ENCODE data around the gene EPGN. TPM values are rescaled to one million over a fixed set of nuclear protein-coding genes. Genes with fewer than 3 reads are reported as not detected.

EPGN gene
- total RNA-seq, 4 donors from 2014 or later: not detected

DNA sequence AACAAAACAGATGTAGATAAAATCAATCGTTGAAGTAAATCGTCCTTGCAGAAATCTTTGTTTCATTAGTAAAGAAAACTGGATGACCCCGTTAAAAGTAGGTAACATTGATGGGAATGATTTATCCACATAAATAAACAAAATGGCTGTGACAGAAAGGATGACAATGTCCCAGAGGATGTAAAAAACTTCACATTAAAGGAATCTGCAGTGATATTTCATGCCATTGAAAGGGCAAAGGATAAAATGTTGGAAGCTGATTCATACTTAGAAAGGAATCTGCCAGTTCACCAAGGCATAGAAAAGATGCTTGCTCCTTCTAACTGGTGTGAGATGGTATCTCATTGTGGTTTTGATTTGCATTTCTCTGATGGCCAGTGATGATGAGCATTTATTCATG lies 24.2 kb upstream of the EPGN start:
- no peak overlapping the region for H3K27ac ChIP-seq
- H3K4me3 ChIP-seq: no peak overlapping the region
- no peaks in the 10 kb centered on the region for H3K27me3 ChIP-seq
- H3K4me1 ChIP-seq: no peaks in the 10 kb centered on the region
- H3K9me3 ChIP-seq: no peaks in the 10 kb centered on the region
- no peak for DNase-seq
- TF ChIP-seq POLR2A (IDR thresholded peaks at IDR 0.05): no peak
- TF ChIP-seq, protein P1, sequence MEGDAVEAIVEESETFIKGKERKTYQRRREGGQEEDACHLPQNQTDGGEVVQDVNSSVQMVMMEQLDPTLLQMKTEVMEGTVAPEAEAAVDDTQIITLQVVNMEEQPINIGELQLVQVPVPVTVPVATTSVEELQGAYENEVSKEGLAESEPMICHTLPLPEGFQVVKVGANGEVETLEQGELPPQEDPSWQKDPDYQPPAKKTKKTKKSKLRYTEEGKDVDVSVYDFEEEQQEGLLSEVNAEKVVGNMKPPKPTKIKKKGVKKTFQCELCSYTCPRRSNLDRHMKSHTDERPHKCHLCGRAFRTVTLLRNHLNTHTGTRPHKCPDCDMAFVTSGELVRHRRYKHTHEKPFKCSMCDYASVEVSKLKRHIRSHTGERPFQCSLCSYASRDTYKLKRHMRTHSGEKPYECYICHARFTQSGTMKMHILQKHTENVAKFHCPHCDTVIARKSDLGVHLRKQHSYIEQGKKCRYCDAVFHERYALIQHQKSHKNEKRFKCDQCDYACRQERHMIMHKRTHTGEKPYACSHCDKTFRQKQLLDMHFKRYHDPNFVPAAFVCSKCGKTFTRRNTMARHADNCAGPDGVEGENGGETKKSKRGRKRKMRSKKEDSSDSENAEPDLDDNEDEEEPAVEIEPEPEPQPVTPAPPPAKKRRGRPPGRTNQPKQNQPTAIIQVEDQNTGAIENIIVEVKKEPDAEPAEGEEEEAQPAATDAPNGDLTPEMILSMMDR (IDR thresholded peaks at IDR 0.05): no peak
- H3K36me3 ChIP-seq: no peaks in the 10 kb centered on the region

DNA sequence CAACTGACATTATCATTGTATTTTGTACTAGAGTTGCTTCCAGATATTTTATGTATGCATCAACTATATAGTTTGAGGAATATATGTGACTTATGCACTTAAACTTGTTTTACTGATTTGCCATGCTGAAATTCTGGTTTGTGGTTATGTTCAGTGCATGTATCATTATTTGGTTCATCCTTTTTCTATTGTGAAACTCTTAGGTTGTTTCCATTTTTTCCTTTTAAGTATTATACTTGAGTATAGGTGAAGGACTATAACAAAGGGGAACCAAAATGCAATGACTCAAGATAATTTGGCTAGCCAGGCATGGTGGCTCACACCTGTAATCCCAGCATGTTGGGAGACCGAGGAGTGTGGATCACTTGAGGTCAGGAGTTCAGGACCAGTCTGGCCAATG lies 21.1 kb upstream of the EPGN start:
- H3K4me3 ChIP-seq: no peak overlapping the region
- H3K27ac ChIP-seq: no peak overlapping the region
- no peaks in the 10 kb centered on the region for H3K4me1 ChIP-seq
- no peaks in the 10 kb centered on the region for H3K27me3 ChIP-seq
- H3K9me3 ChIP-seq: no peaks in the 10 kb centered on the region
- DNase-seq: no peak
- no peaks in the 10 kb centered on the region for H3K36me3 ChIP-seq
- TF ChIP-seq POLR2A (IDR thresholded peaks at IDR 0.05): no peak
- TF ChIP-seq, protein P1 (IDR thresholded peaks at IDR 0.05): no peak

DNA sequence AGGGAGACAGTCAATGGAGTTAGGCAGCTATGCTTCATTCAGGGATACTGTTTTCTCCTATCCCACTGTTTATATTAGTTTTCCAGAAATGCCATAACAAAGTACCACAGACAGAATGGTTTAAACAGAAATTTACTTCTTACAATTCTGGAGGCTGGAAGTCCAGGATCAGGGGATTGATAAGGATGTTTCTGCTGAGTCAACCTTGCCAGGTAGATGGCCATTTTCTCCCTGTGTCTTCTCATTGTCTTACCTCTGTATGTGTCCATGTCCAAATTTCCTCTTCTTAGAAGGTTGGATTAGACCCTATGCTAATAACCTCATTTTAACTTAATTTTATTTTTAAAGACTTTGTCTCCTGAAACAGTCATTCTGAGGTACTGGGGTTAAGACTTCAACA lies 20.5 kb upstream of the EPGN start:
- Histone ChIP-seq H3K4me1 (no peaks in the 10 kb centered on the region), H3K27ac (no peak overlapping the region), H3K9me3 (no peaks in the 10 kb centered on the region), H3K27me3 (no peaks in the 10 kb centered on the region), H3K36me3 (no peaks in the 10 kb centered on the region), H3K4me3 (no peak overlapping the region)
- DNase-seq: no peak
- TF ChIP-seq, protein P1 (IDR thresholded peaks at IDR 0.05): no peak
- no peak for TF ChIP-seq POLR2A (IDR thresholded peaks at IDR 0.05)

DNA sequence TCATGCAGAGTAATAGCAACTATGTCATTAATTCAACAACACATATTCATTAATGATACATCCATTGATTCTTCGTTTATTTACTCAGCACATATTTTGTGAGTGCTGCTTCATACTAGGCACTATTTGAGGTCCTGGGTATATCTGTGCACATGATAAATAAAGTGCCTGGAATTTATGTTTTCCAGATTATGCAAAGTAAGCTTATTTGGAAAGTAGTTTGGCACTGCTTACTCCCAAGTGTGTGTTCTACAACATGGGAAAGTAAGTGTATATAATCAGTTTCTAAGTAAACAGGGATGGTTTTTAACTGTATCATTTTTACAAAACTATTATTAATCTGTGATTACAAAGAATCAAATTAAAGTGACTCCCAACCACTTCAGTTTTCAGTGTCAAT lies 16.8 kb upstream of the EPGN start:
- DNase-seq: no peak
- Histone ChIP-seq H3K4me3 (no peak overlapping the region), H3K27ac (no peak overlapping the region), H3K36me3 (no peaks in the 10 kb centered on the region), H3K27me3 (no peaks in the 10 kb centered on the region), H3K9me3 (no peaks in the 10 kb centered on the region), H3K4me1 (no peaks in the 10 kb centered on the region)
- TF ChIP-seq, protein P1 (IDR thresholded peaks at IDR 0.05): no peak
- no peak for TF ChIP-seq POLR2A (IDR thresholded peaks at IDR 0.05)

DNA sequence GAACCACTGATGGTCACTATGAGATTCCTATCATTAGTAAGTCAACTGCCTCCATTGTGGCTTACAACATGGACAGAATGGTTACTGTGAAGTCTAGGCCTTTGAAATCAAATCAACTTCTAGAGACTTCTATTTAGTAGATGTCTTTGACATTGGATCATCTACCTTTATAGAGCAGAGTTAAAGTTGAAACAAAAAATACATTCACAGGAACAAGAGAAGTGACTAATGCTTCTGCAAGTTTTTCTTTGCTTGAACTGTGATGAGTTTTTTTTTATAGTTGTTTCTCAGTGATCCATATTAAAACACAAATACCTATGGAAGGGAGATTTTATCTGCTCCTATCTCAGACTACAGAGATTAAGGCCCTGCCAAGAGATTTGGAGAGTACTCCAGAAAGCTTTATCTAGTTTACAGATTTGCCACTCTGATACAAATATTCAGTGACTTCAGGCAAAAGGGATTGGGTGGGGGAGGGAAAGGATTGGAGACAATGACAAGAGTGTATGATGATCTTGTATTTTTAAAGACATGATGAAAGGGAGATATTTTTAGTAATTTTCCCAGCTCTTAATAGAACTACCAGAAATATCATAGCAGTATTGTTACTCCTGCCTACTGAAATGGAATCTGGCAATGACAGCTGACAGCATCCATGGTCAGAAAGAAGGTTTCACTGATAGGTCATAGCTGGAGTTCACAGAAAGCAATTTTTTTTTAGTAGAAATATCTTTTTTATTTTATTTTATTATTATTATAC lies 16.0 kb upstream of the EPGN start:
- H3K27ac ChIP-seq: no peak overlapping the region
- TF ChIP-seq, protein P1 (IDR thresholded peaks at IDR 0.05): no peak
- TF ChIP-seq POLR2A (IDR thresholded peaks at IDR 0.05): no peak
- no peaks in the 10 kb centered on the region for H3K9me3 ChIP-seq
- H3K4me1 ChIP-seq: no peaks in the 10 kb centered on the region
- H3K36me3 ChIP-seq: no peaks in the 10 kb centered on the region
- H3K27me3 ChIP-seq: no peaks in the 10 kb centered on the region
- no peak overlapping the region for H3K4me3 ChIP-seq
- DNase-seq: no peak

Measured in Peyer's patch (tissue), 4 donors.